ENCODE results near the gene RPL10A.

Gene RPL10A

DNA sequence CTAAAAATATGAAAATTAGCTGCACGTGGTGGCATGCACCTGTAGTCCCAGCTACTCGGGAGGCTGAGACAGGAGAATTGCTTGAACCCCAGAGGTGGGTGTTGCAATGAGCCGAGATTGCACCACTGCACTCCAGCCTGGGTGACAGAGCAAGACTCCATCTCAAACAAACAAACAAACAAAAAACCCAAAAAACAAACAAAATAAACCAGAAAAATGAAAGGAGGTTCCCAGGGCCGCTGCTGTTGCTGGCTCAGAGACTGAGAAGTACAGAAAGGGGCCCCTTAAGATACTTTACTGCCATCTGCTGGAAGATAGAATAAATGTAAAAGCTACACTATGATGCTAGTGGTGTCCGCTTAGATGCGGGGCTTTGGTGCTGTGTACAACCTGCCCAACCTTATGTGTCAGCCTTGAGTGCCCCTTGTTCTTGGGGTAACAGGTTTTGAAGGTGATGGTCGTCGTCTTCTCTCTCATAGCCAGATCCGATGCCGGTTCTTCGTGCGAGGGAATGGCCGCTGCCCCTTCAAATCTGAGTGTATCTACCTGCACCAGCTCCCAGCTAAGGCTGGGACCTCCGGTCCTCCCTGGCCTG, 18.8 kb upstream of the RPL10A start:
- H3K9ac ChIP-seq (ENCODE audit: low read depth, low read length, poor library complexity, severe bottlenecking), result no peak overlapping the region
- peaks cover 14% of the 10 kb centered on the region for H4K20me1 ChIP-seq (ENCODE audit: insufficient read depth, low read length, poor library complexity, severe bottlenecking)
- no peaks in the 10 kb centered on the region for H3K27me3 ChIP-seq (ENCODE audit: insufficient read depth, low read length, poor library complexity, severe bottlenecking)
- no peak for TF ChIP-seq EZH2phosphoT487 (IDR thresholded peaks at IDR 0.05; ENCODE audit: borderline replicate concordance)
- TF ChIP-seq, protein P1, sequence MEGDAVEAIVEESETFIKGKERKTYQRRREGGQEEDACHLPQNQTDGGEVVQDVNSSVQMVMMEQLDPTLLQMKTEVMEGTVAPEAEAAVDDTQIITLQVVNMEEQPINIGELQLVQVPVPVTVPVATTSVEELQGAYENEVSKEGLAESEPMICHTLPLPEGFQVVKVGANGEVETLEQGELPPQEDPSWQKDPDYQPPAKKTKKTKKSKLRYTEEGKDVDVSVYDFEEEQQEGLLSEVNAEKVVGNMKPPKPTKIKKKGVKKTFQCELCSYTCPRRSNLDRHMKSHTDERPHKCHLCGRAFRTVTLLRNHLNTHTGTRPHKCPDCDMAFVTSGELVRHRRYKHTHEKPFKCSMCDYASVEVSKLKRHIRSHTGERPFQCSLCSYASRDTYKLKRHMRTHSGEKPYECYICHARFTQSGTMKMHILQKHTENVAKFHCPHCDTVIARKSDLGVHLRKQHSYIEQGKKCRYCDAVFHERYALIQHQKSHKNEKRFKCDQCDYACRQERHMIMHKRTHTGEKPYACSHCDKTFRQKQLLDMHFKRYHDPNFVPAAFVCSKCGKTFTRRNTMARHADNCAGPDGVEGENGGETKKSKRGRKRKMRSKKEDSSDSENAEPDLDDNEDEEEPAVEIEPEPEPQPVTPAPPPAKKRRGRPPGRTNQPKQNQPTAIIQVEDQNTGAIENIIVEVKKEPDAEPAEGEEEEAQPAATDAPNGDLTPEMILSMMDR (conservative IDR thresholded peaks at IDR 0.05; ENCODE audit: low read length), result peak; percentile 71
- H3F3A ChIP-seq (ENCODE audit: low read depth), result no peaks in the 10 kb centered on the region
- H3K9me3 ChIP-seq (ENCODE audit: insufficient read depth, low read depth, low read length), result no peaks in the 10 kb centered on the region
- H3K4me3 ChIP-seq (ENCODE audit: low read length, poor library complexity, severe bottlenecking), result no peak overlapping the region
- H2AFZ ChIP-seq (ENCODE audit: low read length), result no peak overlapping the region
- H3K36me3 ChIP-seq (ENCODE audit: insufficient read depth, low read length), result no peaks in the 10 kb centered on the region
- peaks cover 20% of the 10 kb centered on the region for H3K79me2 ChIP-seq (ENCODE audit: insufficient read depth, low read length)
- peaks cover 24% of the 10 kb centered on the region for H3K4me1 ChIP-seq (ENCODE audit: insufficient read depth, low read length, poor library complexity, severe bottlenecking)
- H3K9me2 ChIP-seq (replicated peaks; ENCODE audit: low read depth, low read length), result no peaks in the 10 kb centered on the region
- H3K4me2 ChIP-seq (ENCODE audit: low read depth, low read length, poor library complexity, severe bottlenecking), result no peak overlapping the region

DNA sequence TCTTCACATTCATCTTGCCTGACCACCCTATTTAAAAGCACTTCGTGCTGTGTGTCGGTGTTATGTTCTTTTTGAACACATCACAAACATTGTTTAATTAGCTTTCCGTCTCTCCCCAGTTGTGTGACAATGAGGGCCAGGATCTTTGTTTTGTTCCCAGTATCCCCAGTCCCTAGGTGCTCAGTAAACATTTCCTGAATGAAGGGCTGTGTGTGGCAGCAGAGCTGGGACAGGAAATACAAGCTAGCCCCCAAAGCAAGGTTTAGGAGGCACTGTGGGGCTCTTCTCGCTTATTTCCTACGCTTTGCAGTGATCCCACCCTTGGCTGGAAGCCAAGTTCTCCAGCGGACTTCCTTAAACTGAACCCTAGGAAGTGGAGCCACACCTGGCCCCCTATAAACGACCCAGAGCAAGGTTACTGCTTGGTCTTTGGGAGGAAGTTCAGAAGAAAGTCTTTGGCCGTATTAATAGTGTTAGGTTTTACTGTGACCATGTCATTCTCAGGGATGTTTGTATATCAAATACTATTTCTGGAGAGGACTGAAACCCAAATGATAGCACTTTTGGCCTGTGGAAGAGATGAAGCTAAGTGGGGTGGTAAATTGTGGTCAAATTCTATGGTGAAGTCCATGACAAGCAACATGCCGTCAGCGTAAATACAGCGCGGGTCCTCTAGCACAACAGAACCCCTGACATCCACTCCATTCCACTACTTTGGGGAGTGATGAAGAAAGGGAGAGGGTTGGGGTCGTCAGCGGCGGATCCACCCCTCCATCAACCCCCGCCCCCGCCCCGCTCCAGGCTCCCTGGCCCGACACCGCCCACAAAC, 16.6 kb upstream of the RPL10A start:
- H3K27me3 ChIP-seq (ENCODE audit: insufficient read depth, low read length, poor library complexity, severe bottlenecking), result no peaks in the 10 kb centered on the region
- peaks cover 14% of the 10 kb centered on the region for H4K20me1 ChIP-seq (ENCODE audit: insufficient read depth, low read length, poor library complexity, severe bottlenecking)
- H3K36me3 ChIP-seq (ENCODE audit: insufficient read depth, low read length), result no peaks in the 10 kb centered on the region
- H3K9me3 ChIP-seq (ENCODE audit: insufficient read depth, low read depth, low read length), result no peaks in the 10 kb centered on the region
- no peaks in the 10 kb centered on the region for H3F3A ChIP-seq (ENCODE audit: low read depth)
- peaks cover 27% of the 10 kb centered on the region for H3K79me2 ChIP-seq (ENCODE audit: insufficient read depth, low read length)
- no peaks in the 10 kb centered on the region for H3K9me2 ChIP-seq (replicated peaks; ENCODE audit: low read depth, low read length)
- H3K9ac ChIP-seq (ENCODE audit: low read depth, low read length, poor library complexity, severe bottlenecking), result peak overlapping the region; percentile 3
- peak overlapping the region; percentile 99 for H3K4me2 ChIP-seq (ENCODE audit: low read depth, low read length, poor library complexity, severe bottlenecking)
- TF ChIP-seq EZH2phosphoT487 (IDR thresholded peaks at IDR 0.05; ENCODE audit: borderline replicate concordance), result no peak
- TF ChIP-seq, protein P1 (conservative IDR thresholded peaks at IDR 0.05; ENCODE audit: low read length), result no peak
- H2AFZ ChIP-seq (ENCODE audit: low read length), result peak overlapping the region; percentile 77
- peak overlapping the region; percentile 85 for H3K4me3 ChIP-seq (ENCODE audit: low read length, poor library complexity, severe bottlenecking)
- peaks cover 28% of the 10 kb centered on the region for H3K4me1 ChIP-seq (ENCODE audit: insufficient read depth, low read length, poor library complexity, severe bottlenecking)

DNA sequence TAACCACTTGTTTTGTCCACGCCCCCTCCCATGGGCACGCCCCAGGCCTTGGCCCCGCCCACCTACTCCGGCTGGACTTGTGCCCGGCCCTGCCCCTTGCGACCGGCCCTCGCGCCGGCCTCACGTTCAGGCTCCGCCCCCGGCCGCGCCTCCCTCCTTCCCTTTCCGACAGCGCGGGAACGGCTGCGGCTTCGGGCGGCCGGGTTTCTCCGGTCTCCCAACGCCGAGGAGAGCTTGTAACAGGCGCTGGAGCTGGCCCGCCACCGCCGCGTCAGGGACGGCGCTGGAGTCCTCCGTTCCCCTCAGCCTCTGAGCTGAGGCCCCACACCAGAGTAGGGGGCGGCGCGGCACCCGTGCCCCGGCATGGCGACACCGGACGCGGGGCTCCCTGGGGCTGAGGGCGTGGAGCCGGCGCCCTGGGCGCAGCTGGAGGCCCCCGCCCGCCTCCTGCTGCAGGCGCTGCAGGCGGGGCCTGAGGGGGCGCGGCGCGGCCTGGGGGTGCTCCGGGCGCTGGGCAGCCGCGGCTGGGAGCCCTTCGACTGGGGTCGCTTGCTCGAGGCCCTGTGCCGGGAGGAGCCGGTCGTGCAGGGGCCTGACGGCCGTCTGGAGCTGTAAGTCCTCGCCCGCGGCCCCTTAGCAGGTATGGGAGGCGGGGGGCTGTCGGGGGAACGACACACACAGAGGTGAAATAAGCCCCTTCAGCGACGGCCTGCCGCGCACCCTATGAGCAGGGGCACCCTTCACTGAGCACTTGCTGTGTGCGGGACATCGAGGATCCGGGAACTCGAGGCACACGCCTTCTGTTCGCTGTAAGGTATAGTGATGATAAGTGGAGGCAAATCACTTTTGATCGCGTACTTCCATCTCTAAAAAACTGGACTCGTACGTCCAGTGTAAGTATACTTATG, 15.8 kb upstream of the RPL10A start, which contains the start of gene FANCE:
Gene FANCE (plus strand): TSS at position 156 of the 908 bp plus-strand sequence. CDS start 208 bp downstream, at position 364.
- Histone ChIP-seq H2AFZ (ENCODE audit: low read length) (peak within 1 kb of the TSS; percentile 84), H4K20me1 (ENCODE audit: insufficient read depth, low read length, poor library complexity, severe bottlenecking) (peaks cover 14% of the 10 kb centered on the region), H3K9ac (ENCODE audit: low read depth, low read length, poor library complexity, severe bottlenecking) (peak within 1 kb of the TSS; percentile 80), H3K4me1 (ENCODE audit: insufficient read depth, low read length, poor library complexity, severe bottlenecking) (peaks cover 28% of the 10 kb centered on the region), H3F3A (ENCODE audit: low read depth) (no peaks in the 10 kb centered on the region), H3K9me3 (ENCODE audit: insufficient read depth, low read depth, low read length) (no peaks in the 10 kb centered on the region), H3K36me3 (ENCODE audit: insufficient read depth, low read length) (no peaks in the 10 kb centered on the region), H3K27me3 (ENCODE audit: insufficient read depth, low read length, poor library complexity, severe bottlenecking) (no peaks in the 10 kb centered on the region), H3K9me2 (replicated peaks; ENCODE audit: low read depth, low read length) (no peaks in the 10 kb centered on the region), H3K4me2 (ENCODE audit: low read depth, low read length, poor library complexity, severe bottlenecking) (peak within 1 kb of the TSS; percentile 99), H3K4me3 (ENCODE audit: low read length, poor library complexity, severe bottlenecking) (peak within 1 kb of the TSS; percentile 85), H3K79me2 (ENCODE audit: insufficient read depth, low read length) (peaks cover 29% of the 10 kb centered on the region)
- TF ChIP-seq, protein P1 (conservative IDR thresholded peaks at IDR 0.05; ENCODE audit: low read length), result no peak
- TF ChIP-seq EZH2phosphoT487 (IDR thresholded peaks at IDR 0.05; ENCODE audit: borderline replicate concordance), result no peak
